ENCODE measurements around the gene BMERB1. TPM values are rescaled to one million over a fixed set of nuclear protein-coding genes. Genes with fewer than 3 reads are reported as not detected.

BMERB1 gene
- total RNA-seq, 1 donor, result 57.2 TPM

DNA sequence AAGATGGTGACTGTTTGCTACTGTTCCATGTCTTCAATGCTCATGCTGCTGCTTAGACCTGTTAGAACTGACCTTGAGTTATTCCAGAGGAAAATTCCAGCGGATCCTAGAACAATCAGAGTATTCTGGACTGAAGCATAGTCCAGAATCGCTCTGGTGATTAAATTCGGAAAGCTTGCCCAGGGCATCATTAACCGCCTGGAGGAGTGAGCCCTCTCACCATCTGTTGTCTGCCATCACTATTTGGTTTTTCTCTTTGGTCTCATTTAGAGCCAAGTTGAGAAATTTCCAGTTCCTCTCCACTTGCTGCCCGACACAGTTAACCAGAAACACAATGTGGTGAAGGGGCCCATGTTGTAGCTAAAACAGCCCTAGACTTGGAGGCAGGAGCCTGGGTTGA, 104.1 kb downstream of the BMERB1 start:
- Histone ChIP-seq H3K36me3 (ENCODE audit: insufficient read depth, low read length) (no peaks in the 10 kb centered on the region), H3K4me2 (ENCODE audit: insufficient read depth, low read length) (no peak overlapping the region), H3K9me3 (ENCODE audit: low read depth, low read length) (no peaks in the 10 kb centered on the region), H4K20me1 (ENCODE audit: insufficient read depth, low read length) (peaks cover 12% of the 10 kb centered on the region), H3K79me2 (ENCODE audit: insufficient read depth, low read length) (no peaks in the 10 kb centered on the region), H3K4me3 (ENCODE audit: insufficient read depth, low read length) (no peak overlapping the region), H3K27me3 (ENCODE audit: insufficient read depth, low read length) (no peaks in the 10 kb centered on the region), H3K4me1 (ENCODE audit: insufficient read depth, low read length) (no peaks in the 10 kb centered on the region), H2AFZ (ENCODE audit: low read length) (no peak overlapping the region), H3K27ac (ENCODE audit: low read depth, low read length) (no peak overlapping the region)
- TF ChIP-seq, protein P1, sequence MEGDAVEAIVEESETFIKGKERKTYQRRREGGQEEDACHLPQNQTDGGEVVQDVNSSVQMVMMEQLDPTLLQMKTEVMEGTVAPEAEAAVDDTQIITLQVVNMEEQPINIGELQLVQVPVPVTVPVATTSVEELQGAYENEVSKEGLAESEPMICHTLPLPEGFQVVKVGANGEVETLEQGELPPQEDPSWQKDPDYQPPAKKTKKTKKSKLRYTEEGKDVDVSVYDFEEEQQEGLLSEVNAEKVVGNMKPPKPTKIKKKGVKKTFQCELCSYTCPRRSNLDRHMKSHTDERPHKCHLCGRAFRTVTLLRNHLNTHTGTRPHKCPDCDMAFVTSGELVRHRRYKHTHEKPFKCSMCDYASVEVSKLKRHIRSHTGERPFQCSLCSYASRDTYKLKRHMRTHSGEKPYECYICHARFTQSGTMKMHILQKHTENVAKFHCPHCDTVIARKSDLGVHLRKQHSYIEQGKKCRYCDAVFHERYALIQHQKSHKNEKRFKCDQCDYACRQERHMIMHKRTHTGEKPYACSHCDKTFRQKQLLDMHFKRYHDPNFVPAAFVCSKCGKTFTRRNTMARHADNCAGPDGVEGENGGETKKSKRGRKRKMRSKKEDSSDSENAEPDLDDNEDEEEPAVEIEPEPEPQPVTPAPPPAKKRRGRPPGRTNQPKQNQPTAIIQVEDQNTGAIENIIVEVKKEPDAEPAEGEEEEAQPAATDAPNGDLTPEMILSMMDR (IDR thresholded peaks at IDR 0.05; ENCODE audit: extremely low read depth, low read depth, low read length), result no peak
- DNase-seq (ENCODE audit: insufficient read length, low spot score, missing footprints), result no peak

DNA sequence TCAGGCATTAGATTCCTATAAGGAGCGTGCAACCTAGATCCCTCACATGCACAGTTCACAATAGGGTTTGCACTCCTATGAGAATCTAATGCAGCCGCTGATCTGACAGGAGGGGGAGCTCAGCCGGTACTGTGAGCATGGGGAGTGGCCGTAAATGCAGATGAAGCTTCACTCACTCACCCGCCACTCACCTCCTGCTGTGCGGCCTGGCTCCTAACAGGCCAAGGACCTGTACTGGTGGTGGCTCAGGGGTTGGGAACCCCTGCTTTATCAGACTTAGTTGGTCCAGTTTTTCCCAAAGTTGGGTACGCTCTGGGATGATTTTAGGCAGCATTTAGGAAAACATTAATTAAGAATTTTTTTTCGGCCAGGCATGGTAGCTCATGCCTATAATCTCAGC, 104.8 kb downstream of the BMERB1 start:
- Histone ChIP-seq H3K79me2 (ENCODE audit: insufficient read depth, low read length) (no peaks in the 10 kb centered on the region), H3K9me3 (ENCODE audit: low read depth, low read length) (no peaks in the 10 kb centered on the region), H3K36me3 (ENCODE audit: insufficient read depth, low read length) (no peaks in the 10 kb centered on the region), H3K27ac (ENCODE audit: low read depth, low read length) (no peak overlapping the region), H3K4me1 (ENCODE audit: insufficient read depth, low read length) (no peaks in the 10 kb centered on the region), H3K4me3 (ENCODE audit: insufficient read depth, low read length) (no peak overlapping the region), H3K4me2 (ENCODE audit: insufficient read depth, low read length) (no peak overlapping the region), H2AFZ (ENCODE audit: low read length) (no peak overlapping the region), H4K20me1 (ENCODE audit: insufficient read depth, low read length) (peaks cover 13% of the 10 kb centered on the region), H3K27me3 (ENCODE audit: insufficient read depth, low read length) (no peaks in the 10 kb centered on the region)
- TF ChIP-seq, protein P1 (IDR thresholded peaks at IDR 0.05; ENCODE audit: extremely low read depth, low read depth, low read length), result no peak
- no peak for DNase-seq (ENCODE audit: insufficient read length, low spot score, missing footprints)

DNA sequence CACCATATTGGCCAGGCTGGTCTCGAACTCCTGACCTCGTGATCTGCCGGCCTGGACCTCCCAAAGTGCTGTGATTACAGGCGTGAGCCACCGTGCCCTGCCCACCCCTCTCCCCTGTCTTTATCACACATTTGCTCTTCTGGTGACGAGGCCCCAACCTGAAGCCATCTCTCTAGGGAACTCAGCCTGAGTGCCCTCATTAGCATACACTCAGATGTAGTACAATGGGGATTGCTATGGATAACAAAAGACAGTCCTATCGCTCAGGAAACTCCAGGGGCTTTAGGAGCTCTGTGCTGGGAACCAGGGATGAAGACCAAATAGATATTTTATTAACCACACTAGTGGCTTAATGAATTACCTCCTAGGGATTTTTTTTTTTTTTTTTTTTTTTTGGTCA, 107.9 kb downstream of the BMERB1 start:
- no peaks in the 10 kb centered on the region for H3K27me3 ChIP-seq (ENCODE audit: insufficient read depth, low read length)
- no peak overlapping the region for H2AFZ ChIP-seq (ENCODE audit: low read length)
- H3K79me2 ChIP-seq (ENCODE audit: insufficient read depth, low read length), result peaks cover 2% of the 10 kb centered on the region
- no peaks in the 10 kb centered on the region for H3K9me3 ChIP-seq (ENCODE audit: low read depth, low read length)
- H3K36me3 ChIP-seq (ENCODE audit: insufficient read depth, low read length), result no peaks in the 10 kb centered on the region
- no peak overlapping the region for H3K27ac ChIP-seq (ENCODE audit: low read depth, low read length)
- no peak overlapping the region for H3K4me3 ChIP-seq (ENCODE audit: insufficient read depth, low read length)
- TF ChIP-seq, protein P1 (IDR thresholded peaks at IDR 0.05; ENCODE audit: extremely low read depth, low read depth, low read length), result no peak
- H3K4me2 ChIP-seq (ENCODE audit: insufficient read depth, low read length), result no peak overlapping the region
- peaks cover 10% of the 10 kb centered on the region for H4K20me1 ChIP-seq (ENCODE audit: insufficient read depth, low read length)
- no peak for DNase-seq (ENCODE audit: insufficient read length, low spot score, missing footprints)
- H3K4me1 ChIP-seq (ENCODE audit: insufficient read depth, low read length), result no peaks in the 10 kb centered on the region

DNA sequence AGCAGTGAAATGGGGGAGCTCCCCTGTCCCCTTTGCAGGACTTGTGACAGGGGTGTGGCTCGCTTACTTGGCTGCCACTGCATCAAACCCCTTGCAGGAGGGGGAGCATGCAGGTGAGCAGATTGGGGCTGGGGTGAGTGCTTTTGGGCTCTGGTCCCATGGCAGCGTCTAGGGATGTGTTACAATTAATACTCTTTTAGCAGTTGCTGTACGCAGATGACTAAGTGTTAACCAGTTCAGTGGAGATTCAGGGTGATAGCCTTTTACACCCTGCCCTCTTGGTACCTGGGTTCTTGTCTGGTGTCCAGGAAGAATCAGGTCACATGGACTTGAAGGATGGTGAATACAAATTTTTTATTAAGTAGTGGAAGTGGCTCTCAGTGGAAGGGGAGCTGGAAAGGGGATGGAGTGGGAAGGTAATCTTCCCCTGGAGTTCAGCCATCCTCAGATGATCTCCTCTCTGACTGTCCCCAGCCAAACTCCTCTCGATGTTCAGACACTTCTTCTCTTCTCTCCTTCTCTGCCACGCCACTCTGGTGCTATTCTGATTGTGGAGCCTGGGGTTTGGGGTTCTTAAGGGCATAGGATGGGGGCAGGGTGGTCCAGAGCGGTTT, 108.5 kb downstream of the BMERB1 start:
- no peaks in the 10 kb centered on the region for H3K4me1 ChIP-seq (ENCODE audit: insufficient read depth, low read length)
- H4K20me1 ChIP-seq (ENCODE audit: insufficient read depth, low read length), result peaks cover 10% of the 10 kb centered on the region
- H2AFZ ChIP-seq (ENCODE audit: low read length), result no peak overlapping the region
- H3K79me2 ChIP-seq (ENCODE audit: insufficient read depth, low read length), result peaks cover 2% of the 10 kb centered on the region
- H3K4me3 ChIP-seq (ENCODE audit: insufficient read depth, low read length), result no peak overlapping the region
- H3K27ac ChIP-seq (ENCODE audit: low read depth, low read length), result no peak overlapping the region
- H3K9me3 ChIP-seq (ENCODE audit: low read depth, low read length), result no peaks in the 10 kb centered on the region
- no peaks in the 10 kb centered on the region for H3K27me3 ChIP-seq (ENCODE audit: insufficient read depth, low read length)
- DNase-seq (ENCODE audit: insufficient read length, low spot score, missing footprints), result no peak
- H3K4me2 ChIP-seq (ENCODE audit: insufficient read depth, low read length), result no peak overlapping the region
- TF ChIP-seq, protein P1 (IDR thresholded peaks at IDR 0.05; ENCODE audit: extremely low read depth, low read depth, low read length), result no peak
- no peaks in the 10 kb centered on the region for H3K36me3 ChIP-seq (ENCODE audit: insufficient read depth, low read length)

All from osteoblast (primary cell).